ENCODE measurements around the gene RPL12. TPM values are rescaled to one million over a fixed set of nuclear protein-coding genes. Genes with fewer than 3 reads are reported as not detected.

Gene RPL12
- total RNA-seq, 1 experiment from 2014 or later: 1,114 TPM

- no peak for TF ChIP-seq EZH2 (IDR thresholded peaks at IDR 0.05; ENCODE audit: borderline replicate concordance, low read depth, low read length, poor library complexity, severe bottlenecking)
- TF ChIP-seq, protein P1, sequence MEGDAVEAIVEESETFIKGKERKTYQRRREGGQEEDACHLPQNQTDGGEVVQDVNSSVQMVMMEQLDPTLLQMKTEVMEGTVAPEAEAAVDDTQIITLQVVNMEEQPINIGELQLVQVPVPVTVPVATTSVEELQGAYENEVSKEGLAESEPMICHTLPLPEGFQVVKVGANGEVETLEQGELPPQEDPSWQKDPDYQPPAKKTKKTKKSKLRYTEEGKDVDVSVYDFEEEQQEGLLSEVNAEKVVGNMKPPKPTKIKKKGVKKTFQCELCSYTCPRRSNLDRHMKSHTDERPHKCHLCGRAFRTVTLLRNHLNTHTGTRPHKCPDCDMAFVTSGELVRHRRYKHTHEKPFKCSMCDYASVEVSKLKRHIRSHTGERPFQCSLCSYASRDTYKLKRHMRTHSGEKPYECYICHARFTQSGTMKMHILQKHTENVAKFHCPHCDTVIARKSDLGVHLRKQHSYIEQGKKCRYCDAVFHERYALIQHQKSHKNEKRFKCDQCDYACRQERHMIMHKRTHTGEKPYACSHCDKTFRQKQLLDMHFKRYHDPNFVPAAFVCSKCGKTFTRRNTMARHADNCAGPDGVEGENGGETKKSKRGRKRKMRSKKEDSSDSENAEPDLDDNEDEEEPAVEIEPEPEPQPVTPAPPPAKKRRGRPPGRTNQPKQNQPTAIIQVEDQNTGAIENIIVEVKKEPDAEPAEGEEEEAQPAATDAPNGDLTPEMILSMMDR (conservative IDR thresholded peaks at IDR 0.05; ENCODE audit: low read depth, low read length): no peak
Observed at GRCh38 chr9:127492616-127493015, 41.4 kb upstream of the RPL12 start.

DNA sequence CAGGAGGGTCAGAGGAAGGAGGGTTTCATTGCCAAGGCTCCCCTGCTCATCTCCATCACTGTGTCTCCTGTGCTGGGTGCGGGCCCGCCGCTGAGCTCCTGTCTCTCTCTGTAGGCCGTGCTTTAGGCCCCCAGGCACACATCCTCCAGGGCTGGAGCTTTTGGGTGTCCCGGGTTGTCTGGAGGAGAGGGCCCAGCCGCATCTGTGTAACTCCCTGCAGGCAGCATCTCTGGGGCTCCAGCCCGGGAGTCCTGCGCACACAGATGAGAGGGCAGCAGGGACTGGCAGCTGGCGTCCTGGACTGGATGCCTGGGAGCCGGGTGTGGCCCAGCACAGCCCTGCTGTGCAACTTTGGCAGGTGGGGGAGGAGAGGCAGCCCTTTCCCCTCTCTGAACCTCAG lies 40.3 kb upstream of the RPL12 start:
- Histone ChIP-seq H3K36me3 (ENCODE audit: insufficient read depth, low read length, poor library complexity, severe bottlenecking) (peaks cover 9% of the 10 kb centered on the region), H3K27ac (ENCODE audit: low read depth, low read length, poor library complexity, severe bottlenecking) (no peak overlapping the region), H3K9me3 (ENCODE audit: low read depth, low read length, poor library complexity, severe bottlenecking) (no peaks in the 10 kb centered on the region), H3K4me1 (ENCODE audit: insufficient read depth, low read length, poor library complexity, severe bottlenecking) (peaks cover 8% of the 10 kb centered on the region), H3K27me3 (replicated peaks; ENCODE audit: insufficient read depth, low read depth, low read length, poor library complexity) (no peaks in the 10 kb centered on the region), H3K4me3 (ENCODE audit: low read depth, low read length, poor library complexity, severe bottlenecking) (no peak overlapping the region)
- BruUV-seq (replicated peaks): no TSS peak
- TF ChIP-seq, protein P1 (conservative IDR thresholded peaks at IDR 0.05; ENCODE audit: low read depth, low read length): no peak
- TF ChIP-seq EZH2 (IDR thresholded peaks at IDR 0.05; ENCODE audit: borderline replicate concordance, low read depth, low read length, poor library complexity, severe bottlenecking): no peak
- ChIA-PET POLR2A (ENCODE audit: low non-redundant PET) (no interaction called here), CTCF (no interaction called here)
- no peak for DNase-seq (ENCODE audit: low spot score)
- intact Hi-C loops (cut with micrococcal nuclease; ENCODE audit: unreplicated experiment): no loop called here

More at GRCh38 chr9:127492616-127493015, 41.4 kb upstream of the RPL12 start:
- no TSS peak for BruUV-seq (replicated peaks)
- Histone ChIP-seq H3K27ac (ENCODE audit: low read depth, low read length, poor library complexity, severe bottlenecking) (no peak overlapping the region), H3K4me3 (ENCODE audit: low read depth, low read length, poor library complexity, severe bottlenecking) (no peak overlapping the region), H3K9me3 (ENCODE audit: low read depth, low read length, poor library complexity, severe bottlenecking) (no peaks in the 10 kb centered on the region), H3K27me3 (replicated peaks; ENCODE audit: insufficient read depth, low read depth, low read length, poor library complexity) (no peaks in the 10 kb centered on the region), H3K36me3 (ENCODE audit: insufficient read depth, low read length, poor library complexity, severe bottlenecking) (peaks cover 14% of the 10 kb centered on the region), H3K4me1 (ENCODE audit: insufficient read depth, low read length, poor library complexity, severe bottlenecking) (peaks cover 8% of the 10 kb centered on the region)
- ChIA-PET CTCF (interaction anchor here (0.5 kb wide), 1 partner anchor 18 kb away, joined by 5 read pairs; no protein-coding TSS in a partner anchor), POLR2A (ENCODE audit: low non-redundant PET) (no interaction called here)
- intact Hi-C loops (cut with micrococcal nuclease; ENCODE audit: unreplicated experiment): no loop called here
- DNase-seq (ENCODE audit: low spot score): no peak

DNA sequence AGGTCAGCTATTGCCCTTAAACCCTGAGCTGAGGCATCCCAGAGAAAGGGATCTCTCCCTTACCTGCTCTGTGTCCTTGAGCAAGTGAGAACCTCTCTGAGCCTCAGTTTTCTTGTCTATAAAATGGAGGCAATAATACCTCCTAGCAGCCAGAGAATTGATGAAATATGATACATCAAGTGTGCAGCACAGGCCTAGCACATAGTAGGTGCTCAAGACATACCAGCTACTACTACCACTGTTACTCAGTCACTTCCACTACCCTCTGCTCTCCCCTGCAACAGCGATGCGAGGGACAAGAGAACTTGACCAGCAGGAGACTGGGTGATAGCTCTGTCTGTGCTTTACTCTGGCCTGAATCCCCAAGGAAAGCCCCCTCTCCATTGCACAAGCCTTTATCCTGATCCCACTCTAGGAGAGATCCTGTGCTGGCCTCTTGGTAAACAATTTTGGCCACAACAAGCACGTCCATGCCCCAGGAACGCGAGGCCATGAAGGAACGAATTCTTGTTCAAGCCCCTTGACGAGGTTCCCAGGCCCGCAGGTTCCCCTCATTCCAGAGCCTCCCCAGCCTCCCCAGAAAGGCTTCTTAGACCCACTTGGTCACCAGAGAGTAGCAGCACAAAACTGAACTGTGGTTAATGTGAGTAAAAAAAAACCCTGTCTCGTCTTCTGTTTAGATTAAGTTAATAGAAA lies 39.5 kb upstream of the RPL12 start:
- intact Hi-C loops (cut with micrococcal nuclease; ENCODE audit: unreplicated experiment): no loop called here
- no peak overlapping the region for H3K4me3 ChIP-seq (ENCODE audit: low read depth, low read length, poor library complexity, severe bottlenecking)
- H3K27ac ChIP-seq (ENCODE audit: low read depth, low read length, poor library complexity, severe bottlenecking): no peak overlapping the region
- TF ChIP-seq, protein P1 (conservative IDR thresholded peaks at IDR 0.05; ENCODE audit: low read depth, low read length): no peak
- no peak for TF ChIP-seq EZH2 (IDR thresholded peaks at IDR 0.05; ENCODE audit: borderline replicate concordance, low read depth, low read length, poor library complexity, severe bottlenecking)
- H3K36me3 ChIP-seq (ENCODE audit: insufficient read depth, low read length, poor library complexity, severe bottlenecking): peaks cover 7% of the 10 kb centered on the region
- no TSS peak for BruUV-seq (replicated peaks)
- ChIA-PET POLR2A (ENCODE audit: low non-redundant PET) (no interaction called here), CTCF (no interaction called here)
- H3K27me3 ChIP-seq (replicated peaks; ENCODE audit: insufficient read depth, low read depth, low read length, poor library complexity): no peaks in the 10 kb centered on the region
- DNase-seq (ENCODE audit: low spot score): no peak
- H3K4me1 ChIP-seq (ENCODE audit: insufficient read depth, low read length, poor library complexity, severe bottlenecking): peaks cover 8% of the 10 kb centered on the region
- H3K9me3 ChIP-seq (ENCODE audit: low read depth, low read length, poor library complexity, severe bottlenecking): no peaks in the 10 kb centered on the region

Measured in A673 (cell line).